B cell (primary cell): Measurements from ENCODE around the gene EGLN3. TPM values are rescaled to one million over a fixed set of nuclear protein-coding genes. Genes with fewer than 3 reads are reported as not detected.

ENCODE experiments used
- ATAC-seq: fragments of 200-7000 bp; cut with Tn5 transposase; one replicate; pipeline ENCODE4 v1.10.0; 2021; ENCODE audit warnings: low read depth, mild to moderate bottlenecking, moderate number of reproducible peaks, moderate library complexity
- CTCF ChIA-PET: fragments of 350-600 bp; sonication (Branson Sonifier 250); formaldehyde crosslinking; loops from one replicate; lab custom pipeline; 2021; ENCODE audit warnings: antibody characterized with exemption, inconsistent platforms; lab: Charles Lee
- POLR2A ChIA-PET: fragments of 350-600 bp; sonication (Branson Sonifier 250); formaldehyde crosslinking; loops from one replicate; lab custom pipeline; 2021; ENCODE audit warnings: antibody characterized with exemption; lab: Charles Lee
- DNase-seq: peaks from one replicate; pipeline ENCODE4 v3.0.0; 2013
- H2AFZ ChIP-seq: 2 replicates; pipeline ENCODE4 v1.6.1; 2012; ENCODE audit warnings: mild to moderate bottlenecking, low read depth, low read length; ENCODE audit not compliant: insufficient read depth, poor library complexity, severe bottlenecking
- H3K27ac ChIP-seq, 2 donors: 1 replicate in 1 of 2; 2 replicates in 1 of 2; pipeline ENCODE4 v1.5.1; 2012 to 2013; ENCODE audit warnings: low read length in 2 of 2, mild to moderate bottlenecking in 2 of 2, moderate library complexity in 1 of 2
- H3K27me3 ChIP-seq, 4 experiments: fragments of 200-600 bp in 1 of 4; sonication (generic) in 1 of 4; replicated peaks in 1 of 4; 1 replicate in 2 of 4; 2 replicates in 2 of 4; pipeline versions ENCODE4 v1.6.1 to v1.7.0; 2013 to 2016; ENCODE audit warnings: low read length in 3 of 4, mild to moderate bottlenecking in 2 of 4, mixed read lengths in 1 of 4, moderate library complexity in 1 of 4; ENCODE audit not compliant: insufficient read depth in 4 of 4, control insufficient read depth in 3 of 4; ENCODE audit errors: control extremely low read depth in 1 of 4
- H3K36me3 ChIP-seq, 2 experiments: replicated peaks in 1 of 2; 1 replicate in 1 of 2; 2 replicates in 1 of 2; pipeline versions ENCODE4 v1.6.1 to v1.7.1; 2013; ENCODE audit warnings: low read length in 1 of 2; ENCODE audit not compliant: insufficient read depth in 2 of 2, control insufficient read depth in 1 of 2; ENCODE audit errors: control extremely low read depth in 1 of 2, extremely low read depth in 1 of 2
- H3K4me1 ChIP-seq, 2 donors: fragments of 200-600 bp in 1 of 2; sonication (generic) in 1 of 2; 1 replicate in 1 of 2; 2 replicates in 1 of 2; pipeline versions ENCODE4 v1.5.1 to v1.6.1; 2013 to 2017; ENCODE audit warnings: low read length in 2 of 2; ENCODE audit not compliant: control insufficient read depth in 2 of 2, insufficient read depth in 2 of 2
- H3K4me2 ChIP-seq: replicated peaks from 2 replicates; pipeline ENCODE3; 2012; ENCODE audit warnings: mild to moderate bottlenecking, low read depth, low read length; ENCODE audit not compliant: poor library complexity, severe bottlenecking
- H3K4me3 ChIP-seq, 5 experiments: fragments of 200-600 bp in 1 of 5; sonication (generic) in 1 of 5; 1 replicate in 3 of 5; 2 replicates in 2 of 5; pipeline versions ENCODE4 v1.5.1 to v1.7.0; 2011 to 2016; ENCODE audit warnings: low read length in 4 of 5, mild to moderate bottlenecking in 4 of 5, low read depth in 2 of 5, control low read depth in 1 of 5, moderate library complexity in 1 of 5; ENCODE audit not compliant: insufficient read depth in 1 of 5; ENCODE audit errors: control extremely low read depth in 1 of 5, extremely low read depth in 1 of 5
- H3K79me2 ChIP-seq: fragments of 200-600 bp; sonication (generic); one replicate; pipeline ENCODE4 v1.6.0; 2016; ENCODE audit warnings: low read length; ENCODE audit not compliant: control insufficient read depth, insufficient read depth
- H3K9ac ChIP-seq: fragments of 200-600 bp; sonication (generic); 2 replicates; pipeline ENCODE4 v1.6.1; 2017; ENCODE audit warnings: mild to moderate bottlenecking, low read length, moderate library complexity
- H3K9me3 ChIP-seq, 3 donors: one replicate each; pipeline versions ENCODE4 v1.6.1 to v1.7.1; 2013; ENCODE audit warnings: low read length in 2 of 3; ENCODE audit not compliant: control insufficient read depth in 2 of 3, insufficient read depth in 1 of 3; ENCODE audit errors: control extremely low read depth in 1 of 3
- H4K20me1 ChIP-seq: 2 replicates; pipeline ENCODE4 v1.6.0; 2012; ENCODE audit warnings: mild to moderate bottlenecking, low read length; ENCODE audit not compliant: insufficient read depth, control insufficient read depth, poor library complexity, severe bottlenecking
- H3K27ac Mint-ChIP-seq: one replicate; pipeline ENCODE4 v1.8.0; 2021; ENCODE audit warnings: mixed read lengths
- H3K27me3 Mint-ChIP-seq: one replicate; pipeline ENCODE4 v1.8.0; 2021; ENCODE audit warnings: mixed read lengths
- H3K4me1 Mint-ChIP-seq: one replicate; pipeline ENCODE4 v1.8.0; 2021; ENCODE audit warnings: mixed read lengths
- H3K4me3 Mint-ChIP-seq: one replicate; pipeline ENCODE4 v1.8.0; 2021; ENCODE audit warnings: mixed read lengths
- H3K9me3 Mint-ChIP-seq: one replicate; pipeline ENCODE4 v1.8.0; 2022; ENCODE audit warnings: mixed read lengths; ENCODE audit not compliant: insufficient read depth
- CTCF ChIP-seq: fragments of 200-600 bp; IDR thresholded peaks from one replicate; pipeline ENCODE4 v1.8.0; 2022; ENCODE audit warnings: antibody characterized with exemption, mild to moderate bottlenecking
- EZH2 ChIP-seq: IDR thresholded peaks from 2 replicates; pipeline ENCODE4 v1.6.1; 2012; ENCODE audit warnings: borderline replicate concordance, low read depth, mild to moderate bottlenecking, moderate library complexity, low read length; ENCODE audit not compliant: insufficient read depth, poor library complexity, severe bottlenecking
- WGBS: methylation state at CpG from one replicate; pipeline ENCODE4 v1.1.5; 2013; ENCODE audit warnings: missing lambda C conversion rate; ENCODE audit not compliant: insufficient coverage; 5-methylcytosine and 5-hydroxymethylcytosine counted together
- intact Hi-C: fragments of 100-400 bp; cut with micrococcal nuclease; formaldehyde crosslinking; loops from one replicate; pipeline ENCODE4 v1.10.0; 2022
- polyA plus RNA-seq: library from polyadenylated mRNA; depleted of rRNA; stranded (reverse); fragments of >200 nt; gene quantifications from 2 replicates; pipeline ENCODE4 v1.2.3, GENCODE V29; 2012
- total RNA-seq, 2 donors: library from RNA; stranded (reverse); fragments of 120-200 nt in 1 of 2; gene quantifications; 1 replicate in 1 of 2; 2 replicates in 1 of 2; pipeline versions ENCODE4 v1.2.3 to v1.2.4, GENCODE V29; 2013 to 2022

The EGLN3 gene
- total and polyA plus RNA-seq, 2 donors (not counting 1 experiment from before 2014, with no cell fraction given) = 0.69 to 1.7 TPM

GRCh38 chr14:33916663-33917565 is 34.0 kb downstream of the EGLN3 start:
- Mint-ChIP-seq H3K4me3 (no peak overlapping the region), H3K27ac (no peak overlapping the region), H3K27me3 (no peaks in the 10 kb centered on the region), H3K9me3 (no peaks in the 10 kb centered on the region), H3K4me1 (no peaks in the 10 kb centered on the region)
- Histone ChIP-seq H3K27me3 (no peaks in the 10 kb centered on the region), H4K20me1 (no peaks in the 10 kb centered on the region), H3K9ac (no peak overlapping the region), H2AFZ (no peak overlapping the region), H3K4me3 (no peak overlapping the region), H3K9me3 (no peaks in the 10 kb centered on the region), H3K4me2 (no peak overlapping the region), H3K79me2 (no peaks in the 10 kb centered on the region), H3K27ac (no peak overlapping the region), H3K36me3 (no peaks in the 10 kb centered on the region), H3K4me1 (no peaks in the 10 kb centered on the region)
- ATAC-seq (no peak), DNase-seq (no peak)
- TF ChIP-seq CTCF = no peak
- no peak for TF ChIP-seq EZH2
- intact Hi-C loops = no loop called here
- POLR2A ChIA-PET = no interaction called here
- 90% methylated on average over 2 of the region's 5 CpGs for WGBS
- CTCF ChIA-PET = no interaction called here

DNA sequence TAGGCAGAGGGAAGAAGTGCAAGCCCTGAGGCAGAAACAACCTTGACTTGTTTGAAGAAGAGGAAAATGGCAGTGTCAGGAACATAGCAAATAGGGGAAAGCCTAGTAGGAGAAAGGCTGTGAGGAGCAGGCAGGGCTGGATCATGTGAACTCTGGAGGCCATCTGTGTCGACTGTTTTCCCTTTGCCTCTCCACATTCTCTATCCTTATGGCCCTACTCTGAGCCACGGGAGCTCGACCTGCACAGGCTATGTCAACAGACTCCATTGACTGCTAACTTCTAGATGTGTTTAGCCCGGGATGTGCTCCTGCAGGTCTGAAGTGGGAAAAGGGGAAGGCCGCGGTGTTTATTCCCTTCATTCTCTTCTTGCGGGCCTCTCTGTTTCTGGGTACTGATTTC is 35.2 kb downstream of the EGLN3 start:
- CTCF ChIA-PET = no interaction called here
- ATAC-seq = no peak
- POLR2A ChIA-PET = no interaction called here

More for the DNA sequence above, 35.2 kb downstream of the EGLN3 start:
- intact Hi-C loops = no loop called here
- no peak overlapping the region for H3K9ac ChIP-seq
- 73% methylated on average over 2 of the region's 7 CpGs for WGBS
- no peaks in the 10 kb centered on the region for H3K4me1 ChIP-seq
- H3K9me3 Mint-ChIP-seq = no peaks in the 10 kb centered on the region
- H3K9me3 ChIP-seq = no peaks in the 10 kb centered on the region
- no peaks in the 10 kb centered on the region for H3K27me3 Mint-ChIP-seq
- no peak overlapping the region for H3K4me3 ChIP-seq
- H3K27me3 ChIP-seq = no peaks in the 10 kb centered on the region
- H3K4me2 ChIP-seq = no peak overlapping the region
- H3K4me1 Mint-ChIP-seq = no peaks in the 10 kb centered on the region
- H2AFZ ChIP-seq = no peak overlapping the region
- no peaks in the 10 kb centered on the region for H3K36me3 ChIP-seq
- DNase-seq = no peak
- no peak overlapping the region for H3K4me3 Mint-ChIP-seq
- H3K27ac ChIP-seq = no peak overlapping the region
- no peaks in the 10 kb centered on the region for H4K20me1 ChIP-seq
- no peak overlapping the region for H3K27ac Mint-ChIP-seq
- no peaks in the 10 kb centered on the region for H3K79me2 ChIP-seq
- TF ChIP-seq EZH2 = no peak
- TF ChIP-seq CTCF = no peak
